ENCODE data around the gene PPP1R3G.

- TF ChIP-seq CTCF (IDR thresholded peaks at IDR 0.05), result no peak
- no peak for TF ChIP-seq POLR2A (IDR thresholded peaks at IDR 0.05)
Measured at GRCh38 chr6:5104667-5105066, 19.5 kb downstream of the PPP1R3G start.

Measured in ovary (tissue), 3 donors.